Measurements from ENCODE around the gene ADGRV1. TPM values are rescaled to one million over a fixed set of nuclear protein-coding genes. Genes with fewer than 3 reads are reported as not detected.

The ADGRV1 gene
- total RNA-seq, 4 donors from 2014 or later, result 129 to 158 (median 145) TPM

DNA sequence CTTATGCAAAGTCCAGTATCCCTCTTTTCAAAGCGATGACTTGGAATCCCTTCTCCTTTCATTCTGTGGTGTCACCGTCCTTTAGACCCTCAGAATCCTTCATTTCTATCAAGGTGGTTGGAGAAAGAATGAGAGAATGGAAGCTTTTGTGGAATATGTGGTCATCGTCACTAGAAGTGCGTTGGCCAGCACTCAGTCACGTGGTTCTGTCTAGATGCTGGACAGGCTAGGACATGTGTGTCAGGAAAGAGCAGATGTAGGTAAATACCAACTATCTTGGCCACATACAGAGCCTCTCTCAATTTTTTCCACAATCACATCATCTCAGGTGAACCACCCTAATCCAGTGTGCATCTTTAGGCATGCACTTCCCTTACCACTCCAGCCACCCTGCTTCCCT is 618.5 kb downstream of the ADGRV1 start:
- DNase-seq, result no peak
- H3K4me3 ChIP-seq (replicated peaks in 1 of 3), result no peak overlapping the region
- WGBS, 2 donors, result 92 to 98% methylated on average over 5 of the region's 5 CpGs
- no peaks in the 10 kb centered on the region for H3K36me3 ChIP-seq
- no peak for TF ChIP-seq POLR2A (IDR thresholded peaks at IDR 0.05)
- TF ChIP-seq, protein P1, sequence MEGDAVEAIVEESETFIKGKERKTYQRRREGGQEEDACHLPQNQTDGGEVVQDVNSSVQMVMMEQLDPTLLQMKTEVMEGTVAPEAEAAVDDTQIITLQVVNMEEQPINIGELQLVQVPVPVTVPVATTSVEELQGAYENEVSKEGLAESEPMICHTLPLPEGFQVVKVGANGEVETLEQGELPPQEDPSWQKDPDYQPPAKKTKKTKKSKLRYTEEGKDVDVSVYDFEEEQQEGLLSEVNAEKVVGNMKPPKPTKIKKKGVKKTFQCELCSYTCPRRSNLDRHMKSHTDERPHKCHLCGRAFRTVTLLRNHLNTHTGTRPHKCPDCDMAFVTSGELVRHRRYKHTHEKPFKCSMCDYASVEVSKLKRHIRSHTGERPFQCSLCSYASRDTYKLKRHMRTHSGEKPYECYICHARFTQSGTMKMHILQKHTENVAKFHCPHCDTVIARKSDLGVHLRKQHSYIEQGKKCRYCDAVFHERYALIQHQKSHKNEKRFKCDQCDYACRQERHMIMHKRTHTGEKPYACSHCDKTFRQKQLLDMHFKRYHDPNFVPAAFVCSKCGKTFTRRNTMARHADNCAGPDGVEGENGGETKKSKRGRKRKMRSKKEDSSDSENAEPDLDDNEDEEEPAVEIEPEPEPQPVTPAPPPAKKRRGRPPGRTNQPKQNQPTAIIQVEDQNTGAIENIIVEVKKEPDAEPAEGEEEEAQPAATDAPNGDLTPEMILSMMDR (IDR thresholded peaks at IDR 0.05), result no peak
- no peaks in the 10 kb centered on the region for H3K9me3 ChIP-seq
- intact Hi-C loops (cut with DNase I), result no loop called here
- H3K27ac ChIP-seq, result no peak overlapping the region
- no peaks in the 10 kb centered on the region for H3K27me3 ChIP-seq
- H3K4me1 ChIP-seq, result no peaks in the 10 kb centered on the region

DNA sequence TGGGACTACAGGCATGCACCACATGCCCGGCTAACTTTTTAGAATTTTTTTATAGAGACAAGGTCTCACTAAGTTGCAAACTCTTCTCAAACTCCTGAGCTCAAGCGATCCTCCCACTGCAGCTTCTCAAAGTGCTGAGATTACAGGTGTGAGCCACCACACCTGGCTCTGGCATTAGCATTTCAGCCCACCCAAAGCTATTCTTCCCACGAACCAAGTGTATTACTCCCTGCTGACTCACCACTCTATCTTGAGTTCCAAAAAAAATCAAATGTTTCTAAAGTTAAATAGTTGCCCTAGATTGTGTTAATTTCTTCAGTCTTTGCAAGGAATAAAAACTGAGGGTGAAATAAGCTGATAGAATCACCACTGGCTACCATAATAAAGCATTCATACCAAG is 619.0 kb downstream of the ADGRV1 start:
- Histone ChIP-seq H3K27ac (no peak overlapping the region), H3K9me3 (no peaks in the 10 kb centered on the region), H3K27me3 (no peaks in the 10 kb centered on the region), H3K4me1 (peaks cover 0 to 5% of the 10 kb centered on the region in 2 donors), H3K4me3 (replicated peaks in 1 of 3) (no peak overlapping the region), H3K36me3 (no peaks in the 10 kb centered on the region)
- DNase-seq, result no peak
- 89 to 92% methylated on average over 3 of the region's 3 CpGs for WGBS, 2 donors
- TF ChIP-seq, protein P1 (IDR thresholded peaks at IDR 0.05), result no peak
- no peak for TF ChIP-seq POLR2A (IDR thresholded peaks at IDR 0.05)
- intact Hi-C loops (cut with DNase I), result no loop called here

DNA sequence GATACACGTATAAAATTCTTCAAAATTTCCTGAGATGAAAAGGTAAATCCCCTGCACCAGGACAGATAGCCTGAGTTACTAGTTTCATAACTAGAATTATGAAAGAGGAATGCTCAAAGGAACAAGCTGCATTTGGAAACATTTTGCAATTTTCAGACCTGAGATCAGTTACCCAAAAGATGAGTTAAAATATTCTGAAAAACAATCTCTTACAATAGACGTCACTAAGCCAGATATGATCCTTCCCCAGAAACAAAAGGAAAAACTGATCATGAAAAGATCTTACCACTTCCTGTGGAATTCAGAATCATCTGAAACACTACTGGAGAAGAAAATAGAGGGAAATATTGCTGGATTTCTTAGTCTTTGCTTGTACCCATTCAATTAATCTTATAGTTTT is 619.9 kb downstream of the ADGRV1 start:
- H3K4me1 ChIP-seq, result peaks cover 8 to 13% of the 10 kb centered on the region in 2 donors
- H3K36me3 ChIP-seq, result no peaks in the 10 kb centered on the region
- H3K27ac ChIP-seq, result no peak overlapping the region
- intact Hi-C loops (cut with DNase I), result no loop called here
- WGBS, 2 donors, result 55 to 68% methylated on average over 2 of the region's 2 CpGs
- TF ChIP-seq POLR2A (IDR thresholded peaks at IDR 0.05), result no peak
- TF ChIP-seq, protein P1 (IDR thresholded peaks at IDR 0.05), result no peak
- no peaks in the 10 kb centered on the region for H3K27me3 ChIP-seq
- no peak for DNase-seq
- no peaks in the 10 kb centered on the region for H3K9me3 ChIP-seq
- H3K4me3 ChIP-seq (replicated peaks in 1 of 3), result no peak overlapping the region

DNA sequence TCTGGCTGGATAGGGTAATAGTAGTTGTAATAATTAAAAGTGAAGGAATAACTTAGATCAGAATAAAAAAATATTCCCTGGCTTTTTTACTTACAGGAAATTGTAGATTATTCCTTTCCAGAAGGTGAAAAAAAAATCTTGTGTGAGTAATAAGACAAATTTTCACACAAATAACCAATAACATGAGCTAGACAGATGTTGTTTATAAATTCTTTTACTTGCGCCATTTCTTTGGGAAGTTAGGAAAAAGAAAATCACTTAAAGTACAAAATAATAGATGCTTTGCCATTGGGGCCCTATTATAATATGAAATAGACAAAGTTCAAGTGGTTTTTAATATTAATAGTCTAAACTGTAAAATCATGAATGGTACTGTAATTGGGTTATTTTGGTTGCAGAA is 620.4 kb downstream of the ADGRV1 start:
- H3K4me3 ChIP-seq (replicated peaks in 1 of 3), result no peak overlapping the region
- no peaks in the 10 kb centered on the region for H3K36me3 ChIP-seq
- H3K4me1 ChIP-seq, result peaks cover 9 to 19% of the 10 kb centered on the region in 2 donors
- no peaks in the 10 kb centered on the region for H3K27me3 ChIP-seq
- intact Hi-C loops (cut with DNase I), result no loop called here
- 88 to 91% methylated on average over 1 of the region's 1 CpG for WGBS, 2 donors
- no peaks in the 10 kb centered on the region for H3K9me3 ChIP-seq
- DNase-seq, result no peak
- H3K27ac ChIP-seq, result no peak overlapping the region
- TF ChIP-seq, protein P1 (IDR thresholded peaks at IDR 0.05), result no peak
- no peak for TF ChIP-seq POLR2A (IDR thresholded peaks at IDR 0.05)

DNA sequence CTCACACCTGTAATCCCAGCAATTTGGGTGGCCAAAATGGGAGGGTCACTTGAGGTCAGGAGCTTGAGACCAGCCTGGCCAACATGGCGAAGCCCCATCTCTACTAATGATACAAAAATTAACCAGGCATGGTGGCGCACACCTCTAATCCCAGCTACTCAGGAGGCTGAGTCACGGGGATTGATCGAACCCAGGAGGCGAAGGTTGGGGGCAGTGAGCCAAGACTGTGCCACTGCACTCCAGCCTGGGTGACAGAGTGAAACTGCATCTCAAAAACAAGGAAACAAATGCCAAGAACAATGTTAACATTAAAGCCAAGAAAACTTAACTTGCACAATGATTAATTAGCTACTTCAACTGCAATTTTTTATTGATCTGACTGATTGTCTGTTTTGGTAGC is 621.9 kb downstream of the ADGRV1 start:
- intact Hi-C loops (cut with DNase I), result no loop called here
- H3K4me1 ChIP-seq, result peaks cover 9 to 21% of the 10 kb centered on the region in 2 donors

More for the DNA sequence above, 621.9 kb downstream of the ADGRV1 start:
- 97% methylated on average over 5 of the region's 5 CpGs for WGBS, 2 donors
- Histone ChIP-seq H3K36me3 (no peaks in the 10 kb centered on the region), H3K27me3 (no peaks in the 10 kb centered on the region), H3K4me3 (replicated peaks in 1 of 3) (no peak overlapping the region), H3K27ac (no peak overlapping the region), H3K9me3 (no peaks in the 10 kb centered on the region)
- no peak for DNase-seq
- no peak for TF ChIP-seq POLR2A (IDR thresholded peaks at IDR 0.05)
- TF ChIP-seq, protein P1 (IDR thresholded peaks at IDR 0.05), result no peak

Data from thyroid gland (tissue), 4 donors.